Endometrial microvascular endothelial cells (primary cell): Measurements from ENCODE around the gene BBS12. TPM values are rescaled to one million over a fixed set of nuclear protein-coding genes. Genes with fewer than 3 reads are reported as not detected.

Source experiments
- in situ Hi-C: cut with HindIII; loops from 2 replicates; pipeline ENCODE4 v1.10.0; 2017; ENCODE audit warnings: low sequenced_read_pairs, low pct_unique_long_range_greater_than_20kb; ENCODE audit errors: inconsistent ontology term
- total RNA-seq: library from RNA; depleted of rRNA; stranded (reverse); fragments of >200 nt; gene quantifications from one replicate; pipeline ENCODE4 v1.2.3, GENCODE V29; 2015; ENCODE audit errors: inconsistent ontology term

BBS12 gene
- total RNA-seq, 1 donor from 2014 or later, result 5.2 TPM

GRCh38 chr4:122710434-122711308, 21.8 kb upstream of the BBS12 start:
- in situ Hi-C loops, result no loop called here

DNA sequence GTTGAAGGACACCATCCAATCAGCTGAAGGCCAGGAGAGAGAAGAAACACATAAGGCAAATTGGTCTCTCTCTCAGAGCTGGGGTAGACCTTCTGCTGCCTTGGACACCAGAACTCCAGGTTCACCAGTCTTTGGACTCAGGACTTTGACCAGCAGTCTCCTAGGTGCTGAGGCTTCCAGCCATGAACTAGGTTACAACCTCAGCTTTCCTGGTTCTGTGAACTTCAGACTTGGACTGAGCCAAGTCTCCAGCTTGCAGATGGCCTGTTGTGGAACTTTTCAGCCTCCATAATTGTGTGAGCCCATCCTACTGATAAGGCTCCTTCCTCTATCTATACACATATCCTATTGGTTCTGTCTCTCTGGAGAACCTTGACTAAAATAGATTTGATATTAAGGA, 20.6 kb upstream of the BBS12 start:
- in situ Hi-C loops, result no loop called here

DNA sequence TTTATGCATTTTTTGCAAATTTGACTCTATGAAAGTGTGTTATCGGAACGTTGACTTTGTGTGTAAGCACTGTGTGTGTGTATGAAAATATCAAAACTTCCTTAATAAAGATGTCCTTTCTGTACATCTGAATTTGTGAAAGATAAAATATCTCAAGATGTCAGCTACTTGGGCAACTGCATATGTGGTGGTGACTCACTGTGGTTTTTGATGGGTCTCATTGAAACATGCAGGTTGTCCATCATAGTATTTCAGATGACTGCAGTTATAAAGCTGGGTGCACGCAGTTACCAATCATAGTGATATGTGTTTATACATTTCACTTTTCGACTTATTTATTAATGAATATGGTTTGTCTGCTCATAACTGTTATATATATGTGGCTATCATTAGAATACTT, 19.7 kb upstream of the BBS12 start:
- in situ Hi-C loops, result no loop called here

GRCh38 chr4:122715221-122715620, 17.3 kb upstream of the BBS12 start:
- in situ Hi-C loops, result no loop called here

DNA sequence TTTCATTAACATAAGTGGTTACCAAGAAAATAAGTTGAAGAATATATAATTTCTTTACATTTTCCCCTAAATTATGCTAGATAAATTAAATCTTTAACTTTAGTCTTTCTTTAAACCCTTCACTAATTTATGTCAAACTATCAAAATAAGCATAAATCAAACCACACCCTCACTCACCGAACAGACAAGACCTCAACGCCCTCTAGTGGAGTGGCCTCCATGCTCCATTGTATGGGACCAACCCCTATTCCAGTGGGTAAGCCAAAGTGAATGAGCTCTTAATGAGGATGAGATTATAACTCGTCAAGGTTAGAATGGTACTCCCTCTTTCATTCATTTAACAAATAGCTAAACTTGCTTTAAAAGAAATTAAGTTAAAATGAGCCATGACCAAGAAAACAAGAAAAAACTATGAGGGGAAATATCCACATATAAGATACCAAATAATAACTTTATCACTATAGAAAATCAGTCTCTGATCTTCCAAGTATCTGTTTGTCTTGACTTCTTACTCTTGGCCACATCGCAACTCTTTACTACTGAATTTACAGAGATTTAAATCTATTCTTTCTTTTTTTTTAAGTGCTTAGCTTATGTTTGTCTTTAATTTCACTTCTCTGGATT, 15.6 kb upstream of the BBS12 start:
- in situ Hi-C loops, result no loop called here

- in situ Hi-C loops, result no loop called here
Measured at GRCh38 chr4:122718281-122718680, 14.2 kb upstream of the BBS12 start.

GRCh38 chr4:122722256-122722655, 10.2 kb upstream of the BBS12 start:
- in situ Hi-C loops, result no loop called here

GRCh38 chr4:122728856-122729255, 3.6 kb upstream of the BBS12 start:
- in situ Hi-C loops, result no loop called here

DNA sequence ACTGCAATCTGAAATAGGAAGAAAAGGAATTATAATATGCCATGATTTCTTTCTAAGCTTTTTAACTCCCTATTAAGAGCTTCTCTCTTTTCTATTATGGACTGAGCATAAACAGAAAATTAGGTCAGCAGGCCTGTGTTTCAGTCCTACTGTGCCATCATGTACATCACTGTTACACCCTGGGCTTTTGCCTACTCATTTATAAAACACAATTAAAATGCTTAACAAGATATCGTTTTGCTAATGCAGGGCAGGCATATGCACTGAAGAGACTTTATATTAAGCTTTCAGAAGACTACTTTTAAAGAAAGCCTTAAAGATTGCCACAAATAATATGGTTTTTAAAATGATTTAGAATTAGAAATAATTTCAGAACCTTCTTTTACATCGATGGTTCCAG, 828 bp upstream of the BBS12 start:
- in situ Hi-C loops, result no loop called here

GRCh38 chr4:122733787-122734120, 1.2 kb downstream of the BBS12 start:
- in situ Hi-C loops, result no loop called here

DNA sequence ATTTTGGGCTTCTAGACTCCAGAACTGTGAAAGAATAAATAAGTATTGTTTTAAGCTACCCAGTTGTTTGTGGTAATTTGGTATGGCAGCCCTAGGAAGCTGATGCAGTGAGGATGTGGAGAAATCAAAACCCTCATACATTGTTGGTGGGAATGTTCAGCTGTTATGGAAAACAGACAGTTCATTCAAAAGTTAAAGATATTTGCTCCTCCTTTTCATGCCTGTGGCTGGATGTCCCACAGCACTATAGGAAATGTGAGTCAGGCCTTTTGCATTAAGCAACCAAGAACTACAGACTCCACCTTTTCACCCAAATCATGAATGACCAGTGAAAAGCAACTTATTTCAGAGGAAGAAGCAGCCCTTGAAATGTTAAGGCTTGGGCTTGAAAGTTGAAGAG, 6.7 kb downstream of the BBS12 start:
- in situ Hi-C loops, result no loop called here

DNA sequence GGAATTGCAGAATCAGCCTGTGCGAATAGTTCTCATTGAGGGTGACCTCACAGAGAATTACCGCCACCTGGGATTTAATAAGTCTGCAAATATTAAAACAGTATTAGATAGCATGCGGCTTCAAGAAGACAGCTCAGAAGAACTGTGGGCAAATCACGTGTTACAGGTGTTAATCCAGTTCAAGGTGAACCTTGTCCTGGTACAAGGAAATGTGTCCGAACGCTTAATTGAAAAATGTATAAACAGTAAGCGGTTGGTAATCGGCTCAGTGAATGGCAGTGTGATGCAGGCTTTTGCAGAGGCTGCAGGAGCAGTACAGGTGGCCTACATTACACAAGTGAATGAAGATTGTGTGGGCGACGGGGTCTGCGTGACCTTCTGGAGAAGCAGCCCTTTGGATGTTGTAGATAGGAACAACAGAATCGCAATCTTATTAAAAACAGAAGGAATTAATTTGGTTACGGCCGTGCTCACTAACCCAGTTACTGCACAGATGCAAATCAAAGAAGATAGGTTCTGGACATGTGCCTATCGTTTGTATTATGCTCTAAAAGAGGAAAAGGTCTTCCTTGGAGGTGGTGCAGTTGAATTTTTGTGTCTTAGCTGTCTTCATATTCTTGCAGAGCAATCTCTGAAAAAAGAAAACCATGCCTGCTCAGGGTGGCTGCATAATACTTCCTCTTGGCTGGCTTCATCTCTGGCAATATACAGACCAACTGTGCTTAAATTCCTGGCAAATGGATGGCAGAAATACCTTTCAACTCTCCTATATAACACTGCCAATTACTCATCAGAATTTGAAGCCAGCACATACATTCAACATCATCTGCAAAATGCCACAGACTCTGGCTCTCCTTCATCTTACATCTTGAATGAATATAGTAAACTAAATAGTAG, 10.7 kb downstream of the BBS12 start:
- in situ Hi-C loops, result no loop called here

DNA sequence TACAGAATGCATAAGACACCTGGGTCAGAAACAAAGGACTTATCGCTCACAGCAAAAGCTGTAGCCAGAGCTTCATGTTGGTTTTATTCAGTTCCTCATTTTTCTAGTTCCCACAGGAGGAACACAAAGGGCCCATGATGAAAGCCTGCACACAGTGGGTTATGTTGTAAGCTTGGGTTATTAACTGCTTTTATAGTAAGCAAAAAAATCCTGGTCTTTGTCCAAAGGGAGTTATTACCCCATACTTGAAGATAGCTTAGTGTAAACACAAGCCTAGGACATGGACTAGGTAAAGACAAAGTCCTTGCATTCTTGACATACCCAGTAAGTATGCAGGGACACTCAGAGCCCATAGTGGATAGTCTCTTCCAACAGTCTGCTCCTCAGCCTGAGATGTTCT, 11.7 kb downstream of the BBS12 start:
- in situ Hi-C loops, result no loop called here

- in situ Hi-C loops, result no loop called here
Measured at GRCh38 chr4:122746485-122746965, 14.0 kb downstream of the BBS12 start.

GRCh38 chr4:122747068-122747467, 14.6 kb downstream of the BBS12 start:
- in situ Hi-C loops, result no loop called here

DNA sequence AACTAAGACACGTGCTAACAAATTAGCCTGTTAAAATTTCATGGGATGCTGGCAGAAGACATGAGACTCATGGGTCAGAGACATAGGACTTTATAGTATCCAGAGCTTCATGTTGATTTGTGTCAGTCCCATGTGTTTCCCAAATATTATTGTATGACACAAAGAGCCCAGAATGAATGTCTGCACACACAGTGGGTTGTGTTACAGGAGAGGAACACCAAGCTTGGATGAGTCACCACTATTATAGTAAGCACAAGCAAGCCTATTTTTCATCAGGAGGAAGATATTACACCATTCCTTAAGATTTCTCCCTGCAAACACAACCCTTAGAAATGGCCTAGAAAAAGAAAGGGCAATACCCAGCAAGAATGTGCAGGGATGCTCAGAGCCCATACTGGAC, 15.4 kb downstream of the BBS12 start:
- in situ Hi-C loops, result no loop called here

- in situ Hi-C loops, result loop anchor here (25.0 kb wide), 1 partner anchor 162 kb away; the partner anchor contains the start of gene NUDT6
Measured at GRCh38 chr4:122749704-122750454, 17.4 kb downstream of the BBS12 start.

- in situ Hi-C loops, result loop anchor here (25.0 kb wide), 1 partner anchor 157 kb away; the partner anchor contains the start of gene NUDT6
Measured at GRCh38 chr4:122755675-122756074, 23.2 kb downstream of the BBS12 start.

GRCh38 chr4:122758033-122758432, 25.5 kb downstream of the BBS12 start:
- in situ Hi-C loops, result loop anchor here (25.0 kb wide), 1 partner anchor 154 kb away; the partner anchor contains the start of gene NUDT6
